ENCODE measurements around the gene COL18A1. TPM values are rescaled to one million over a fixed set of nuclear protein-coding genes. Genes with fewer than 3 reads are reported as not detected.

COL18A1 gene
- total RNA-seq, 1 donor from 2014 or later, result 9.5 TPM

GRCh38 chr21:45405819-45406762, 1.1 kb downstream of the COL18A1 start:
- peaks cover 7% of the 10 kb centered on the region for H3K36me3 Mint-ChIP-seq (ENCODE audit: unreplicated experiment)
- TF ChIP-seq CTCF (IDR thresholded peaks at IDR 0.05; ENCODE audit: partially characterized antibody, unreplicated experiment), result no peak
- H3K27me3 Mint-ChIP-seq (ENCODE audit: unreplicated experiment), result peaks cover 22% of the 10 kb centered on the region
- H3K27ac Mint-ChIP-seq (ENCODE audit: unreplicated experiment), result no peak overlapping the region
- no peak for DNase-seq
- H3K9me3 Mint-ChIP-seq (ENCODE audit: unreplicated experiment), result peaks cover 9% of the 10 kb centered on the region
- peak overlapping the region; percentile 59 for H3K4me3 Mint-ChIP-seq (ENCODE audit: unreplicated experiment)
- peaks cover 4% of the 10 kb centered on the region for H3K4me1 Mint-ChIP-seq (ENCODE audit: low read depth, unreplicated experiment)

GRCh38 chr21:45406801-45407628, 2.0 kb downstream of the COL18A1 start:
- Mint-ChIP-seq H3K27me3 (ENCODE audit: unreplicated experiment) (peaks cover 20% of the 10 kb centered on the region), H3K4me3 (ENCODE audit: unreplicated experiment) (peak overlapping the region; percentile 34), H3K36me3 (ENCODE audit: unreplicated experiment) (no peaks in the 10 kb centered on the region), H3K9me3 (ENCODE audit: unreplicated experiment) (peaks cover 5% of the 10 kb centered on the region), H3K4me1 (ENCODE audit: low read depth, unreplicated experiment) (peaks cover 4% of the 10 kb centered on the region), H3K27ac (ENCODE audit: unreplicated experiment) (no peak overlapping the region)
- peak; percentile 35 for TF ChIP-seq CTCF (IDR thresholded peaks at IDR 0.05; ENCODE audit: partially characterized antibody, unreplicated experiment)
- no peak for DNase-seq

- Mint-ChIP-seq H3K4me1 (ENCODE audit: low read depth, unreplicated experiment) (peaks cover 4% of the 10 kb centered on the region), H3K27me3 (ENCODE audit: unreplicated experiment) (peaks cover 20% of the 10 kb centered on the region), H3K9me3 (ENCODE audit: unreplicated experiment) (peaks cover 5% of the 10 kb centered on the region), H3K4me3 (ENCODE audit: unreplicated experiment) (no peak overlapping the region), H3K36me3 (ENCODE audit: unreplicated experiment) (no peaks in the 10 kb centered on the region), H3K27ac (ENCODE audit: unreplicated experiment) (no peak overlapping the region)
- no peak for DNase-seq
- no peak for TF ChIP-seq CTCF (IDR thresholded peaks at IDR 0.05; ENCODE audit: partially characterized antibody, unreplicated experiment)
Observed at GRCh38 chr21:45407629-45408247, 2.8 kb downstream of the COL18A1 start.

- TF ChIP-seq CTCF (IDR thresholded peaks at IDR 0.05; ENCODE audit: partially characterized antibody, unreplicated experiment), result no peak
- peaks cover 5% of the 10 kb centered on the region for H3K9me3 Mint-ChIP-seq (ENCODE audit: unreplicated experiment)
- no peak overlapping the region for H3K4me3 Mint-ChIP-seq (ENCODE audit: unreplicated experiment)
- no peaks in the 10 kb centered on the region for H3K36me3 Mint-ChIP-seq (ENCODE audit: unreplicated experiment)
- peaks cover 4% of the 10 kb centered on the region for H3K4me1 Mint-ChIP-seq (ENCODE audit: low read depth, unreplicated experiment)
- no peak overlapping the region for H3K27ac Mint-ChIP-seq (ENCODE audit: unreplicated experiment)
- H3K27me3 Mint-ChIP-seq (ENCODE audit: unreplicated experiment), result peaks cover 18% of the 10 kb centered on the region
- no peak for DNase-seq
Observed at GRCh38 chr21:45408271-45408791, 3.4 kb downstream of the COL18A1 start.
